GM11168 (cell line): ENCODE results near the gene STKLD1.
"Not testable (repeated sequence)": the region's sequence is repeated elsewhere in the genome, so short reads cannot be mapped to it uniquely, and the experiment has no call there.

Experiments
- in situ Hi-C: fragments of 300-500 bp; cut with MboI; formaldehyde crosslinking; loops from one replicate; pipeline ENCODE4 v1.12.0; 2022; ENCODE audit warnings: low sequenced_read_pairs; ENCODE audit not compliant: unreplicated experiment

STKLD1 gene

GRCh38 chr9:133380734-133381133 lies 4.6 kb downstream of the STKLD1 start:
- in situ Hi-C loops, result no loop called here

DNA sequence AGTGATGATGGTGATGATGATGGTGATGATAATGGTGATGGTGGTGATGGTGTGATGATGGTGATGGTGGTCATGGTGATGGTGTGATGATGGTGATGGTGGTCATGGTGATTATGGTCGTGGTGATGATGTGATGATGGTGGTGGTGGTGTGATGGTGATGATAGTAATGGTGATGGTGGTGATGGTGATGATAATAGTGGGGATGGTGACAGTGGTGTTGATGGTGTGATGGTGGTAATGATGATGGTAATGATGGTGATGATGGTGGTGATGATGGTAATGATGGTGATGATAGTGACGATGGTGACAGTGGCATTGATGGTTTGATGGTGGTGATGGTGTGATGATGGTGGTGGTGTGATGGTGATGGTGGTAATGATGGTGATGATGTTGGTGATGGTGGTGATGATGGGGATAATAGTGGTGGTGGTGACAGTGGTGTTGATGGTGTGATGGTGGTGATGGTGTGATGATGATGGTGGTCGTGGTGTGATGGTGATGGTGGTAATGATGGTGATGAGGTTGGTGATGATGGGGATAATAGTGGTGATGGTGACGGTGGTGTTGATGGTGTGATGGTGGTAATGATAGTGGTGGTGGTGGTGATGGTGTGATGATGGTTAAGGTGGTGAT lies 6.5 kb downstream of the STKLD1 start:
- in situ Hi-C loops, result no loop called here

DNA sequence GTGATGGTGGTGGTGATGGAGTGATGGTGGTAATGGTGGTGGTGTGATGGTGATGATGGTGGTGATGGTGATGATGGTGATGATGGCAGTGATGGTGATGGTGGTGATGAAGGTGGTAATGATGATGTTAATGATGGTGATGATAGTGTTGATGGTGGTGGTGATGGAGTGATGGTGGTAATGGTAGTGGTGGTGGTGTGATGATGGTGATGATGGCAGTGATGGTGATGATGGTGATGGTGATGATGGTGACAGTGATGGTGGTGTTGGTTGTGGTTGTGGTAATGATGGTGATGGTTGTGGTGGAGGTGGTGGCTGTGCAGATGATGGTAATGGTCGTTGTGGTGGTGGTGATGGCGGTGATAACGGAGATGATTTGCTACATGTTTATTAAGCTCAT lies 7.3 kb downstream of the STKLD1 start:
- in situ Hi-C loops, result no loop called here

- in situ Hi-C loops, result no loop called here
Observed at GRCh38 chr9:133384736-133385321, 8.7 kb downstream of the STKLD1 start.

DNA sequence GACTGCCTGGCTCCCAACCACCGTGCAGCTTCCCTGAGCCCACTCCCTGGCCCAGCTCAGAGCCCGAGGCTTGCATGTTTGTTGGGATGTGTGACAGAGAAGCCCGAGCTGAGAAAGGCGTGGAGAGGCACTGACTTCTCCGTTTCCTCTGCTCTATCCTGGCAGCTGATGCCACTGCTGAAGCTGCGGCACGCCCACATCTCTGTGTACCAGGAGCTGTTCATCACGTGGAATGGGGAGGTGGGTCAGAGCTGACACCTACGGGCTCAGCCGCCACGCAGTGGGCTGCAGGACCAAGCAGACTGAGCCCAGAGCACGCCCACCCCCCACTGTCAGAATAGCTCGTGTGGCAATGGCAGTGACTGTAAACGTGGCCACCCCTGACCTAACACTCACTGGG lies 9.3 kb downstream of the STKLD1 start:
- in situ Hi-C loops, result no loop called here

- in situ Hi-C loops, result no loop called here
Observed at GRCh38 chr9:133386338-133386737, 10.2 kb downstream of the STKLD1 start.

DNA sequence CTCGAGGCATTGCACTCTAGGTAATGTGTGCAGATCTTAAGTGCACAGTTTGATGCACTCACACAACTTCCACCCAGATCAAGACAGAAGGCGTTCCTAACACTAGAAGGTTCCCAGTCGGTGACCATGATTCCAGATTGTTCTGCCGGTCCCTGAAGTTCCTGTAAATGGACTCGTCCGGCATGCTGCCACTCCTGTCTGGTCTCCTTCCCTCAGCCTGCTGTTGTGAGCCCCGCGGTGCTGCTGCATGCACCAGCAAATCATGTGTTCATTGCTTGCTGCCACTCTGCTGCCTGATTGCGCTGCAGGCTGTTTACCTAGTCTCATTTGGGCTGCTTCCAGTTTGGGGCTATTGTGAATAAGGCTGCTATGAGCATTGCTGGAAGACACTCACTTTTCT lies 11.5 kb downstream of the STKLD1 start:
- in situ Hi-C loops, result no loop called here

GRCh38 chr9:133389025-133389557 lies 12.9 kb downstream of the STKLD1 start:
- in situ Hi-C loops, result no loop called here

- in situ Hi-C loops, result no loop called here
Observed at GRCh38 chr9:133389562-133389961, 13.4 kb downstream of the STKLD1 start.

- in situ Hi-C loops, result no loop called here
Observed at GRCh38 chr9:133390713-133391112, 14.5 kb downstream of the STKLD1 start.

- in situ Hi-C loops, result not testable (repeated sequence)
Observed at GRCh38 chr9:133391449-133391848, 15.3 kb downstream of the STKLD1 start.

GRCh38 chr9:133392308-133392707 lies 16.1 kb downstream of the STKLD1 start:
- in situ Hi-C loops, result not testable (repeated sequence)

DNA sequence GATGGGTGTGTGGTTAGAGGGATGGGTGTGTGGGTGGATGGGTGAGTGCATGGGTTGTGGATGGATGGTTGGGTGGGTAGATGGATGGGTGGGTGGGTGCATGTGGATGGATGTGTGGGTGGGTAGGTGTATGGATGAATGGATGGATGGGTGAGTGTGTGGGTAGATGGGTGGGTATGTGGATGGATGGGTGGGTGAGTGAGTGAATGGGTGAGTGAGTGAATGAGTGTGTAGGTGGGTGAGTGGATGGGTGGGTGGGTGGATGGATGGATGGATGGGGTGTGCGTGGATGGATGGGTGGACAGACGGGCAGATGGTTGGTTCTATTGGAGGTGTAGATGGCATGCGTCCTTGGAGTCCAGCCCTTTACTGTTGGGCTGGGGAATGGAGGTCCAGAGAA lies 17.2 kb downstream of the STKLD1 start:
- in situ Hi-C loops, result no loop called here

DNA sequence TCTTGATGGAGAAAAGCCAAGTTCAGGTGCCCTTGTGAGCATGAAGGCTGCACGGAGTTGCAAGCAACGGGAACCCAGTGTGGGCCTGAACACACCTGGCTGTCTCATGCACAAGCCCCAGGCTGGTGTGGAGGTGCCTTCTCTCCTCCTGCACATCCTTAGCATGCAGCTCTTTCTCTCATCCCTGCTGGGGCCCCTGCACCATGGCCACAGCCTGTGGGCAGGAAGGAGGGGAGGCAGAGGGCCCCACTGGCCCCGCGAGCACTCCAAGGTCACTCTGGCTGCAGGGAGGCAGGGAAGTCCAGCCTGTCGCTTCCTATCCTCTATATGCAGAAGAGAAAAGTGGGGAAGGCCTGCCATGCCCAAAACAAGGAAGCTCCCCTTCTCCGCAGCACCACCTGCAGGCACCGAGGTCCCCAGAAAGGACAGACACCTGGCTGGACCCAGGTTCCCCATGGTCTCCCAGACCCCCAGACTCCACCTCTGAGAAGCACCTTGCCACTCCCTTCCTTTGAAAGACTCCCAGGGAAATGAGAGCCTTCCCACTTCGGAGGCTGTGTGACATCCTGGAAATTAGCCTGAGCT lies 18.6 kb downstream of the STKLD1 start:
- in situ Hi-C loops, result no loop called here

DNA sequence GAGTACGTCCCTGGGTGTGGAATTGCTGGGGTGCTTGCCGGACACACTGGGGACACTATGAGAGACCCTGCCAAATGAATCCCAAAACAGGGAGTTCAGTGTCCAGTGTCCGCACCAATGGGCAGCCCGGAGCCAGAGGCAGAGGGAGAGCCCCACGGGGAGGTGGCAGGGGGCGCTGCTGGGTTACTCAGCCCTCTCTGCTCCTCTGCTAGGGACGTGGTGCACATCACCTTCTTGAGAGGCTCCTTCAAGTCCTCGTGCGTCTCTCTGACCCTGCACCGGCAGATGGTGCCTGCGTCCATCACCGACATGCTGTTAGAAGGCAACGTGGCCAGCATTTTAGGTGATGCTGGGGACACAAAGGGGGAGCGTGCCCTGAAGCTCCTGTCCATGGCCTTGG lies 20.8 kb downstream of the STKLD1 start:
- in situ Hi-C loops, result no loop called here

DNA sequence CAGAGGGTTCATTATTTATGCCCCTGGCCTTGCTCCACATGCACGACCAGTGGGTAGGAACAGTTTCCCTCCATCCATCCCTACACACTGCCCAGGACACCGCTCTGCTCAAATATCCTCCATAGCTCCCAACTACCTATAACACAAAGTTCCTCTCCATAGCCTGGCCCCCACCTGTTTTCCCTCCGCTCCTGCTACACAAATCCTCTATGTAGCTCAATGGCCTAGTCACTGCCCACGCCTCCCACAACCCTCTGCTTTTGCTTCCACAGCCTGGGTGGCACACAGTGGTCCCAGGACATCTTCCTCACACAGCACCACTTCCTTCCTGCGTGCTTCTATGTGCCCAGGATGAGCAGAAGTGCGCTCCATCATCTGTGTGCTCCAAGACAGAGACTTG lies 21.2 kb downstream of the STKLD1 start:
- in situ Hi-C loops, result no loop called here

- in situ Hi-C loops, result no loop called here
Observed at GRCh38 chr9:133397895-133398294, 21.7 kb downstream of the STKLD1 start.

DNA sequence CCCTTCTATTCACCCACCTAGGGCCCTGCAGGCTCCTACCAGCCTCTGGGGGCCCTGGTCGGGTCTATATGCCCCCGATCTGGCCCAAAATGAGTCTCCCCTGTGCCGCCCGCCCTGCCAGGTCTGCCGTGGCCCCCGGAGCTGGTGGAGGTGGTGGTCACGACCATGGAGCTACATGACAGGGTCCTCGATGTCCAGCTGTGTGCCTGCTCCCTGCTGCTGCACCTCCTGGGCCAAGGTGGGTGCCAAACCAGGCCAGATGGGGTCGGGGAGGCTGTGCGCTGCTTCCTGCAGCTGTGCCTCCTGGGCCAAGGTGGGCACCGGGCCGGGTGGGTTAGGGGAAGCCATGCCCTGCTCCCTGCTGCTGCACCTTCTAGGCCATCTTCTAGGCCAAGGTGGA lies 24.1 kb downstream of the STKLD1 start:
- in situ Hi-C loops, result no loop called here

GRCh38 chr9:133401588-133401987 lies 25.4 kb downstream of the STKLD1 start:
- in situ Hi-C loops, result no loop called here

DNA sequence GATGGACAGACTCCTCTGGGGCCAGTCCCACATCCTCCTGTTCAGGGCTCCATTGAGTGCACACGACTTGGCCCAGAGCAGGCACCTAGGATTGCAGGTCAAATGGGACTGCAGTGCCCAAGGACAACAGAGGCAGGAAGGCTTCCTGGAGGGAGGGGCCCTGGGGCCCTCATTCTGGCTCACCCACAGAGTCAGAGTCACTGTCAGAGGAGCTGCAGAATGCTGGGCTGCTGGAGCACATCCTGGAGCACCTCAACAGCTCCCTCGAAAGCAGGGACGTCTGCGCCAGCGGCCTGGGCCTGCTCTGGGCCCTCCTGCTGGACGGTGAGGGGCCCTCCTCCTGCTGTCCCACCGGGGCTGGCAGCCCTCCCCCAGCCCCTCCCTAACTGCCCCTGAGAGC lies 26.5 kb downstream of the STKLD1 start:
- in situ Hi-C loops, result no loop called here

DNA sequence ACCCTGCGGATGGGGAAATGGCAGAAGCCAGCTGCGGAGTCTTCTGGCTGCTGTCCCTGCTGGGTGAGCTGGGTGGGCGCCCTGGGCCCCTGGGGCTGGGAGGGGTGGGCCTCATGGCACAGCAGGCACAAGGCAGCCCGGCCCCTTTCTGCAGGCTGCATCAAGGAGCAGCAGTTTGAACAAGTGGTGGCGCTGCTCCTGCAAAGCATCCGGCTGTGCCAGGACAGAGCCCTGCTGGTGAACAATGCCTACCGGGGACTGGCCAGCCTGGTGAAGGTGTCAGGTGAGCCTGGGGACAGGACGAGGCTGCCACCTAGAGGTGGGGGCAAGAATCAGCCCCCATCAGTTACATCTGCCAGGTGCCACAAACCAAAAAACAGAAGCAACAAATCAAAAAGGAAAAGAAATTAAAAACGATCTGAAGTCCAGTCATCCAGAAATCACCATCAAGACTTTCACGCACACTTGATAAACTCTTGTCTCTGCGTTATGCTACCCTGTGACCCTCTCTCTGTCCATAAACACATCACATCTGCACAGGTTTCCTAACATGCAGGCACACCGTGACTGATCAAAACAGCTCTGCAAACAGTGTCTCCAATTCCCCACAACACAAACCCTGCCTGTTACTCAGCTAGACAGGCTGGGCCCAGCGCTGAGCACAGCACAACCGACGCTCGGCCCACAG lies 27.7 kb downstream of the STKLD1 start:
- in situ Hi-C loops, result no loop called here
